GM10847 (cell line): ENCODE data around the gene TEX53.

Experiments
- POLR2A ChIP-seq: IDR thresholded peaks from 2 replicates; pipeline ENCODE4 v1.6.1; 2011; ENCODE audit not compliant: insufficient read length; ENCODE audit errors: extremely low read depth

TEX53 gene

DNA sequence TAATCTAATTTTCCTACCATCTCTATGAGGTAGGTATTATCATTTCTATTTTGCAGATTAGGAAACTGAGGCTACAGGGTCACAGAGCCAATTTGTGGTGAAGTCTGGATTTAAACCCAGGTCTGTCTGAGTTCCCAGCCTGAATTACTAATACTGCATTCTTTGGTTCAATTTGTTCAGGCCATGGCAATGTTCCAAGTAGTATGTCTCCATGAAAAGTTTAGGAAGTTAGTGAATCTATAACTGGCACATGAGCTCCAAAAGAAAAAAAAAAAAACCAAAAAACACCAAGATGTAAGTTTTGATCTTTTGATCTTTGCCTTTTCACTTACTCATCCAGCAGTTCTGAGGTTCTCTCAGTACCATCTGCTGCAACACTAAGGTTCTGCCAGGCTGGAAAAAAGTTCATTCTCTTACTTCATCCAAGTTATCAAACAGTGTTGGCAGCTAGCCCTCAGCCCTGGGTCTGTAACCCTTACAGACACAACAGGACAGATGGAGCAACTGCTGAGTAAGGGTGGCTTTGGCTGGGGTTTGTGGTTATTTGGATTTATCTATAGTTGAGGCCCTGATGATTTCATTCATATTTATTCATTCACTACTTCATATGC is 50.9 kb downstream of the TEX53 start:
- no peak for TF ChIP-seq POLR2A
